Sciatic nerve (tissue), 2 donors: ENCODE results near the gene MAP2K5. TPM values are rescaled to one million over a fixed set of nuclear protein-coding genes. Genes with fewer than 3 reads are reported as not detected.
A peak's percentile ranks its signal among the peaks of the same experiment; 100 is the strongest.

Experiments used
- ATAC-seq: fragments of 200-7000 bp; cut with Tn5 transposase; one replicate; pipeline ENCODE4 v1.9.1; 2020; ENCODE audit warnings: mild to moderate bottlenecking, moderate library complexity
- DNase-seq: peaks from one replicate; pipeline ENCODE4 v3.0.0-alpha.2; 2020; ENCODE audit warnings: low spot score
- intact Hi-C: fragments of 100-400 bp; cut with DNase I; formaldehyde crosslinking; loops from one replicate; pipeline ENCODE4 v1.14.2; 2022
- total RNA-seq: library from RNA; stranded (reverse); fragmentation: NEBNext Ultra II Directional; extraction: Animal tissue kit (Norgen Biotek cat#: 25700); gene quantifications from one replicate; pipeline ENCODE4 v1.2.1, GENCODE V29; 2021
- donor health status: DM: no; HTN: no; CAD: no.
- donor health status: DM: no; HTN: no; CAD: no.

The MAP2K5 gene
- total RNA-seq, 1 donor from 2014 or later, result 25.2 TPM

- peak; percentile 41 for DNase-seq
- intact Hi-C loops, result no loop called here
- no peak for ATAC-seq
Measured at GRCh38 chr15:67806536-67806935, 264.0 kb downstream of the MAP2K5 start.

- intact Hi-C loops, result no loop called here
- peak; percentile 23 for DNase-seq
- ATAC-seq, result no peak
Measured at GRCh38 chr15:67807141-67807540, 264.6 kb downstream of the MAP2K5 start.

GRCh38 chr15:67807836-67808235 is 265.3 kb downstream of the MAP2K5 start:
- intact Hi-C loops, result no loop called here
- peak; percentile 25 for DNase-seq
- no peak for ATAC-seq

GRCh38 chr15:67808821-67809220 is 266.3 kb downstream of the MAP2K5 start:
- DNase-seq (peak; percentile 34), ATAC-seq (no peak)
- intact Hi-C loops, result no loop called here

- ATAC-seq, result no peak
- intact Hi-C loops, result no loop called here
- peak; percentile 23 for DNase-seq
Measured at GRCh38 chr15:67809441-67809840, 266.9 kb downstream of the MAP2K5 start.

- ATAC-seq, result no peak
- intact Hi-C loops, result no loop called here
- DNase-seq, result no peak
Measured at GRCh38 chr15:67809866-67810265, 267.4 kb downstream of the MAP2K5 start.

- DNase-seq (peak; percentile 37), ATAC-seq (no peak)
- intact Hi-C loops, result no loop called here
Measured at GRCh38 chr15:67812241-67812644, 269.7 kb downstream of the MAP2K5 start.

GRCh38 chr15:67813104-67813634 is 270.7 kb downstream of the MAP2K5 start:
- intact Hi-C loops, result no loop called here
- ATAC-seq, result no peak
- DNase-seq, result no peak

- DNase-seq, result no peak
- ATAC-seq, result no peak
- intact Hi-C loops, result no loop called here
Measured at GRCh38 chr15:67815036-67815592, 272.6 kb downstream of the MAP2K5 start.

- intact Hi-C loops, result no loop called here
- ATAC-seq, result no peak
- DNase-seq, result no peak
Measured at GRCh38 chr15:67816668-67817067, 274.2 kb downstream of the MAP2K5 start.

- intact Hi-C loops, result no loop called here
- no peak for ATAC-seq
- no peak for DNase-seq
Measured at GRCh38 chr15:67818464-67818863, 276.0 kb downstream of the MAP2K5 start.

- DNase-seq (no peak), ATAC-seq (no peak)
- intact Hi-C loops, result no loop called here
Measured at GRCh38 chr15:67819636-67820035, 277.1 kb downstream of the MAP2K5 start.

GRCh38 chr15:67820122-67820991 is 277.9 kb downstream of the MAP2K5 start:
- ATAC-seq (no peak), DNase-seq (no peak)

GRCh38 chr15:67820992-67821783 is 278.7 kb downstream of the MAP2K5 start:
- intact Hi-C loops, result no loop called here
- peak; percentile 77 for DNase-seq
- peak; percentile 86 for ATAC-seq

More at GRCh38 chr15:67820122-67820991, 277.9 kb downstream of the MAP2K5 start:
- intact Hi-C loops, result no loop called here

- intact Hi-C loops, result no loop called here
- no peak for DNase-seq
- ATAC-seq, result no peak
Measured at GRCh38 chr15:67821784-67822440, 279.4 kb downstream of the MAP2K5 start.

- no peak for ATAC-seq
- intact Hi-C loops, result no loop called here
- no peak for DNase-seq
Measured at GRCh38 chr15:67822537-67823313, 280.2 kb downstream of the MAP2K5 start.

GRCh38 chr15:67823314-67824196 is 281.1 kb downstream of the MAP2K5 start:
- no peak for ATAC-seq
- DNase-seq, result peak; percentile 48

More at GRCh38 chr15:67823314-67824196, 281.1 kb downstream of the MAP2K5 start:
- intact Hi-C loops, result no loop called here
